Raji (cell line): ENCODE results near the gene CCSER2.

ENCODE experiments used
- POLR2A ChIP-seq: IDR thresholded peaks from 2 replicates; pipeline ENCODE4 v1.6.1; 2011; ENCODE audit warnings: low read depth, low read length, control low read depth; ENCODE audit not compliant: insufficient read depth

CCSER2 gene

DNA sequence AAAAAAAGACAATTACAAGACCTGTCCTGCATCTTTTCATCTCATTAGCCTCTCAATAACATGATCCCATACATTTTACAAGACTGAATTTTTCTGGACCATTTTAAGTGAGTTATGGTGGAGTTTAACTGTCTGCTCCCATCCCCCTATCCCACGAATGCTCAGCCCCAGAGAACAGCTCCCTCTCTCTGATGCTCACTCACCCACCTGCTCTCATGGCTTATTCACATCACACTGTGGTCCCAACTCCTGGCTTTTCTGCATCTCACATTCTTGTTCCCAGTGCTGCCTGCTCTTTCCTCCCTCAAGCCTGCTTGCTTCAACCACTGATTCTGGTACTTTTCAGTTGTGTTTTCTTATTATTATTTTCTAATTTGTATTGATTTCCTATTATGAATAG, 20.4 kb upstream of the CCSER2 start:
- TF ChIP-seq POLR2A, result no peak

DNA sequence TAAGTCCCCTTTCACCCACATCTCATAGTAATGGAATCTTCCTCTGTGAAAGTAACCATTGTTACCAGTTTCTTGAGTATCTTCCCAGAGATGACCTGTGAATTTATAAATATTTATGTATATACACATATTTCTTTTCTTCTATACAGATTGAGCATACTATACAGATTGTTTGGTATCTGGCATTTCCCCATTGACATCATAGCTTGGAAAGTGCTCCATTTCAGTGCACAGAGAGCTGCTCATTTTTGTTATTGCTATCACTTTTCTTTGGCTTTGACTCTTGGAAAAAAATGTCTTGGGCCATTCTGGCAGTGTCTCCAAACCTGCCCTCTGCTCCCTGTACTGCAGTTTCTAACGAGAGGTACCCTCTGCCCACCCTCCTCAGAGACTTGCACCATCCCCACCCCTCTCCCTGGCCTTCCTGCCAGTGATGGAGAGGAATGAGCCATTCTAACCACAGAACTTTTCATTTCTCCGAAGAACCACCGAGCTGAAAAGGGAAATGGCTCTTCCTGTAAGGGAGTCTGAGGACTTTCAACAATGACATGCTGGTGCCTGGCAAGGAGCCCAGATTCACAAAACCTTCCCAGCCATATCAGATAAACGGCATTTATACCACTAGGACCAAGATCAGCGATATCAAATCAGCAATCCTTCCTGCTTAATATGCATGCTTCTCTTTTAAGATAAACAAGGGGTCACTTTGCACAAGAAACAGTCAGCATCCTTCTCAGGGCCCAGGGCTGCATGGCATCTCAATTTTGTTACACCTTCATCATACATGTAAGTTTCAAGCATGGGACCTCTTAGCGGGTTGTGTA, 19.7 kb upstream of the CCSER2 start:
- TF ChIP-seq POLR2A, result no peak

DNA sequence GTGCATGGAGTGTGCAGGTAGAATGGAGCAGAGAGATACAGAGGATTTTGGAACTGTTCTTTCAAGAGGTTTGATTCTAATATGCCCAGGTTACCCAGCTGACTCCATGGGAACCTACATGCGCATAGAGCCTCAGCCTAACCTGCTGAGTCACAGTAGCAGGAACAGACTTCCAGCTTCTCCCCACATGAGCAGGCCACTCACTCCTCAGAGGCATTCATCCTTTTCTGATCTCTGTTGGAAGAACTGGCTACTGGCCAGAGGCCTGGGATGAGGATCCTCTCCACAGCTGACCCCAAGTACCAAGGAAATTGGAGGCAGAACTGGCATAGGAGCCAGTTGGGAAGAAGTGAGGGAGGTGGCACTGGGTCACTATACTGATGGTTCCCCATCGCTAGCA, 17.9 kb upstream of the CCSER2 start:
- no peak for TF ChIP-seq POLR2A

DNA sequence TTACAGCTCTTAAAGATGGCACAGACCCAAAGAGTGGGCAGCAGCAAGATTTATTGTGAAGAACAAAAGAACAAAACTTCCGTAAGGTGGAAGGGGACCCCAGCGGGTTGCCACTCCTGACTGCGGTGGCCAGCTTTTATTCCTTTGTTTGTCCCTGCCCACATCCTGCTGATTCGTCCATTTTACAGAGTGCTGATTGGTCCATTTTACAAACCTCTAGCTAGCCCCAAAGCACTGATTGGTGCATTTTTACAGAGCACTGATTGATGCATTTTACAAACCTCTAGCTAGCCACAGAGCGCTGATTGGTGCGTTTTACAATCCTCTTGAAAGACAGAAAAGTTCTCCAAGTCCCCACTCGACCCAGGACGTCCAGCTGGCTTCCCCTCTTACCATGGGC, 16.8 kb upstream of the CCSER2 start:
- no peak for TF ChIP-seq POLR2A

DNA sequence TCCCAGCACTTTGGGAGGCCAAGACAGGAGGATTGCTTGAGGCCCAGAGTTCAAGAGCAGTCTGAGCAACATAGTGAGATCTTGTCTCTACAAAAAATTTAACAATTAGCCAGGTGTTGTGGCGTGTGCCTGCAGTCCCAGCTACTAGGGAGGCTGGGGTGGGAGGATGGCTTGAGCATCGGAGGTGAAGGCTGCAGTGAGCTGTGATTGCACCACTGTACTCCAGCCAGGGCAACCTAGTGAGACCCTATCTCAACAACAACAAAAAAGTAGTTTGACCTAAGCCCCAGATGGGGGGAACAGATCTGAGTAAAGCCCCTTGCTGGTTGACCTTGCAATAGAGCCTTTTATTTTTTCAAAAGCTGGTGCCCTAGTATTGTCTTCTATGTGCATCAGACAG, 15.6 kb upstream of the CCSER2 start:
- TF ChIP-seq POLR2A, result no peak

DNA sequence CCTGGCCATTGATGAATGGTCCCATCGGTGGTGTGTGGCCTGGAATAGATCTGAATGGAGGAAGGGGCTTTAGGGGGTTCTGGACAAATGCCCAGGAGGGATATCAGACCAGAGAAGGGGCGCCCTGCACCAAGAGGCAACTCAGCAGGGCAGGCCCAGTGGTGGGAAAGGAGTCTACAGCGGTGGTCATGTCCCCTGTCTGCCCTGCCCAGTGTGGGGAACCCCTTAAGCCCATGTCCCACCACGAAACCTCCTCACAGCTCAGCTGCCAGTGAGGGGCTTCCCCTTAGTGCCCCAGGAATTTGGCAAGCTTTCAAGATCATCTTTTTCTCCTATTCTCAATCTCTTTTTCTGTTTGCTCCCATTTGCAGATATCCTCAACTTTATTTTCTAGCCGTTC, 14.1 kb upstream of the CCSER2 start:
- no peak for TF ChIP-seq POLR2A

DNA sequence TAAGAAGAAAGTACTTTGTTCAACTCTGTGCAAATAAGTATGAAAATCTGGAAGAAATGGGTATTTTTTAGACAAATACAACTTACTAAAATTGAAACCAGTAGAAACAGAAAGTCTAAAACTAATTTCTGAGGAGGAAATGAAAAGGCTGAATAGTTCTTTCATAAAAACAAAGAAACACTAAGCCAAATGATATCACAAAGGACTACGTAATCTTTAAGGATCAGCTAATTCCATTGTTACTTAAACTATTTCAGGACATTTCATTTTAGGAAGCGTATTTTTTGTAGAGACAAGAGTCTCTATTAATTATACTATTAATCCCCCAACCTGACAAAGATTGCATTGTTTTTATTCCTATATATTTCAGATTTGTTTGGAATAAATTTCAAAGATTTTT, 11.2 kb upstream of the CCSER2 start:
- TF ChIP-seq POLR2A, result no peak

DNA sequence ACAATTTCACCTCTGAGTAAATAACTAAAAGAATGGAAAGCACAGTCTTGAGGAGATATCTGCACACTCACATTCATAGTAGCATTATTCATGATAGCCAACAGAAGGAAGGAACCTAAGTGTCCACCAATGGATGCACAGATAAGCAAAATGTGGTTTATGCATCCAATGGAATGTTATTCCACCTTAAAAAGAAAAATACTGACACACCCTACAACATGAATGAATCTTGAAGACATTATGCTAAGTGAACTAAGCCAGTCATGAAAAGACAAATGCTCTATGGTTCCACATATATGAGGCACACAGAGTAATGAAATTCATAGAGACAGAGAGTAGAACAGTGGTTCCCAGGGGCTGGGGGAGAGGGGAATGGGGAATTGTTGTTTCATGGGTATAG, 6.5 kb upstream of the CCSER2 start:
- TF ChIP-seq POLR2A, result no peak

DNA sequence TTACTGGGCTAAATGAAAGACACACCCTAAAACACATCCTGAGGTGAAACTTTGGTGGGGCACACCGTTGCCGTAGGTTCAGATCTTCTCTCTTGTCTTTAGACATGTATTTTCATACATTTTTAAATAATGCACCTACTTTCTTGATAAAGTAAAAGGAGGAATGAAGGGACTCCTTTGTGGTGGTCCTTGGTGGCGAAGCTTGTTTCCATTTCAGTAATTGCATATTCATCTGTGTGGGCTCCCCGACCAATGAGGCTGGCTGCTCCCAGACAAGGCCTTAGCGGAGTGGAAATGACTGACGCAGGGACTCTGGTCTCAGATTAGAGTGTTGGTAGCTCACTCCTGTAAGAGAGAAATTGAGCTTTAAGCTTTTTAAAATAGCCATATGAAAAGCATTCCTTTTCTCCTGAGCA, 815 bp downstream of the CCSER2 start:
- no peak for TF ChIP-seq POLR2A

DNA sequence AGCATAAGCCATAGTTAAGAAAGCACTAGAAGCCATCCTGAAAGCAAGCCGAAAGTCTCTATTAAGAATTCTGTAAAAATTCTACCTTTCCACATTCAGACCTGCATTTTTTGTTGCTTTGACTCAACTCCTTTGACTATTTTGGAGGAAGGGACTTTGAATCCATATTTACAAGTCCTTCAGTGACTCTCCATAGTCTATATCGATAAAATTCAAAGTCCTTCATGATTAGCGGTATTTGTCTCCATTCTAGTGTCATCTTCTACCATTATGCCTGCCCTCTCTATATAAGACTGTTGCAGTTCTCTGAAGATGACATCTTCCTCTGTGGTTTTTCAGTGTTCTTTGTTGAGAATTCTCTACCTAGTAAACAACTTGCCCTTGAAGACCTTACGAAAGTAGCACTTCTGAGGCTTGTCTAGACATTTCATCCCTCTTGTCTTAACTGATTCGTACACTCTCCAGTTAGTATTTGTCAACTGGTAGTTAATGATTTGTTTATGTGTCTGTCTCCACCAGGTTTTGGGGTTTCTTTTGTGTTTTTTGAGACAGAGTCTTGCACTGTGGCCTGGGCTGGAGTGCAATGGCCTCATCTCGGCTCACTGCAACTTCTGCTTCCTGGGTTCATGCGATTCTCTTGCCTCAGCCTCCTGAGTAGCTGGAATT, 1.7 kb downstream of the CCSER2 start:
- TF ChIP-seq POLR2A, result no peak

DNA sequence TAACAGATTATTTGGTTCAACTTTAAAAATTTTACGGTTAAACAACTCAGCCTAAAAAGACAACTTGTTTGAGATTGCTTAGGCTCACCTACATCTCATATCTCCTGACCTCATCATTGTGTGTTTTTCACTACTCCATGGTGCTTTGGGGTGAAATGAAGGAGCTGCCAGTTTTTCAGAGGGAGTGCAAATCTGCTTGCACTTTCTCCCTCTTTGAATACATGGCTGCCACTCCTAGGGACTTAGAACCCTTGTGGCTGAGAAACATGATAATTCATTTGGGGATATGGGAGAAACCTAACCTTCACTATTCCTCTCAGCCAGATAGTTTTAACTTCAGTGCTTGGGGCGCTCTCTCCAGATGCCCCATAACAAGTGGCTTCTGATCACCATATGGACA, 2.7 kb downstream of the CCSER2 start:
- no peak for TF ChIP-seq POLR2A

DNA sequence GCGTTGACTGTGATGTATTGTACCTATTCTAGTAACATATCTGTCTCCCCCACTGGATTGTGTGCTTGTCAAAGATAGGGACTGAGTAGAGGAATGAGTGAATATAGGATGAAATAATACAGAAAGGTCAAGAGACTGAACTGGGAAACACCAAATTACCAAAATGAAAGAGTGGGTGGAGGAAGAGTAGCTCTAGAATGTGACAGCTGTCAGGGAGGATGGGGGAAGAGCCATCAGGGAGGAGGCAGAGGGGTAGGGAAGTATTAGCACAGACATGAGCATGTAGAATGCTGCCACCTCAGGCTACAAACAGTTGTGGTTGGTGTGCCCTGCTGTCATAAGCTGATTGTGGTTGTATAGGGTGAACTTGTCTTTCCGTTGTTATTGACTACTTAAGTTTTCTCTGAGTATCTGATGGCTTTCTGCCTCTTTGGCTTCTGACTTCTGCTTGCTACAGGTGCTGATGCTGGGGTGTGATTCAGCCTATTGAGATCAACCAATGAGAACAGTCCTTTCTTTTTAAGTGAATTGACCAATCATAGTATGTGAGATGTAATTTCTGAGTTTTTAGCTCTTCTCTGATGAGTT, 5.6 kb downstream of the CCSER2 start:
- TF ChIP-seq POLR2A, result 0 out of 2 replicates have a peak, but pooled peaks have one; percentile 31

DNA sequence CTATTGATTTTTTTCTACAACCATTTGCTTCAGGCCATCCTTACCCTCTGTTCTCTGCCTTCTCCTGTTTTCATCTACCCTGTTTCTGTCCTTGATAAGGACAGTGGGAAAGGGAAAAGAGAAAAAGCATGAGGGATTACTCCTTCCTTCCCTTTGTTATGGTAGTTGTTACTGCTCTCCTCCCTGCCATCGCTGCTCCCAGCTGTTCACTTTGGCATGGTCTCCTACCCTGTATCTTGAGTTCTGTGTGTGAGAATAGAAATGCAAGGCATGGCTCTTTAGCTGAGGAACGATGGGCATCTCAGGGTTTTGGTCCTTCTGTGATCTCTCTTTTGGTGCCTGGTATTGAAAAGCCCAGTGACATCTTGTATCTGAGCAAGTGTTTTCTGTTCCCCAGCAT, 6.4 kb downstream of the CCSER2 start:
- TF ChIP-seq POLR2A, result no peak

DNA sequence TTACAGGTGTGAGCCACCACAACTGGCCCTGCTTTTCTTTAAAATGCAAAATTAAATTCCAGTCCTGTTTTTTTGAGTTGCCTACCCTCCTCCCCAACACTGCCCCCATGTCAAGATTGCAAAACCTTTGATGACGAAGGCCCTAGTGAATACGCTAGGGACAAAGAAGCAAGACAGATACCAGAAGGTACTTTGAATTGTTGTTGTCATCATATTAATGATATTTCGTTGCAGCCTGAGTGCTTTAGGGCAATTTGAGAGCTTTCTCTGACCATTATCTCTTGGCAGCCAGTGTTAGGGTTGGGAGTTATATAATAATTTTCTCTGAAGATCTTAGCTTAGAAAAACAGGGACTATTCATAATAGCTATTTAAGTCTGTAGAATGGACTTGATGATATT, 7.1 kb downstream of the CCSER2 start:
- TF ChIP-seq POLR2A, result no peak

DNA sequence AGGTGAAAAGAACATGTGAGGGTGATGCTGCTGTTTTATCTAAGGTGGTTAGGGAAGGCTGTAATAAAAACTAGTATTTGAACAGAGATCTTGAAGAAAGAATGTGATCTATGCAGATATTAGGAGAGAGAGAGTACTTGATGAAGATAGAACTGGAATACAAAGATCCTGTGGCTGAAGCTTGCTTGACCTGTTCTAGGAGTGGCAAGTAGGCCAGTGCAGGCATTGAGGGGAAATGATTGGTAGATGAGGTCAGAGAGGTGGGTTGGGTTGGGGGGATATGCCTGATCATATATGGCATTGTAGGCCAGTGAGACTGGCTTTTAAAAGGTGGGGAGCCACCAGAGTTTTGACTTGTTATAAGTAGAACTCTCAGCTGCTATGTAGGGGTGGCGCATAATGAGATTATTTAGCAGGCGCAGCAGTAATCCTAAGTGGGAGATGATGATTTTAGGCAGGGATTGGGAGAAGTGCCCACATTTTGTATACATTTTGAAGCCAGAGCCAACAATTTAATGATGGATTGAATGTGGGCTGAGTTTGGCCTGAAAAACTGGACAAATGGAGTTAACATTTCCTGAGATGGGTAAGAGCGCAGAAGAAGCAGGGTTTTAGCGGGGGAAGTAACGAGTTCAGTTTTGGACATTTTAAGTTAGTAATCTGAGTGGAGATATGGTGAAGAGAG, 8.2 kb downstream of the CCSER2 start:
- TF ChIP-seq POLR2A, result no peak

DNA sequence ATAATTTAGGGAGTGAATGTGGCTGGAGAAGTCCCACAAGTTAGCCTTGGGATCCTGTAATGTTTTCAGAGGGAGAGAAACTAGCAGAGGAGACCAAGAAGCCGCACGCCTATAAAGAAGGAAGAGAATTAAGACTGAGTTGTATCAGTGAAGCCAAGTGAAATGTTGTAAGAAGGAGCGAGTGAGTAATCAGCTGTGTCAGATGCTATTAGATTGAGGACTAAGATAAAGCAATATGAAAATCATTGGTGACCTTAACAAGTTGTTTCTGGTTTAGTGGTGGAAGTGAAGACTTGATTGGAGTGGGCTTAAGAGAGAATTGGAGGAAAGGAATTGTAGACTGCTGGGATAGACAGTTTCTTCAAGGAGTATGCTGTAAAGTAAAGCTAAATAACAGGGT, 8.8 kb downstream of the CCSER2 start:
- TF ChIP-seq POLR2A, result no peak
